ENCODE results near the gene POU6F2.

DNA sequence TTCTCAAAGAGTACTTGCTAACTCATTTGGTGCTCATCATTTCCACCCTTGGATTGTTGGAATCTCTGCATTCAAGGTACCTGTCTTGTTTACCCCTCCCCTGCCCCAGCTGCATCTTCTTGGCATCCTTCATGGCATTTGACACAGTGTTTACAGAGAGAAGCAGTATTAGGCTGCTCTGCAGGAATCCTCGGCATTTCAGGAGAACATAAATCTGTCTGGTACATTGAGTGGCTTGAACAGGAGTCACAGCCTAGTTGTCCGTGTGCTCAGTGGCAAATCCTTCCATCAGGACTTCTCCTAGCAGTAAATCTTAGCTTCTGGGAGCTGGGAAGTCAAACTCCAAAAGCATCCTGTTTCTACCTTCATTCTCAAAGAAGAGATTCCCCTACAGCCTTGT, 451.7 kb downstream of the POU6F2 start:
- TF ChIP-seq, protein P1, sequence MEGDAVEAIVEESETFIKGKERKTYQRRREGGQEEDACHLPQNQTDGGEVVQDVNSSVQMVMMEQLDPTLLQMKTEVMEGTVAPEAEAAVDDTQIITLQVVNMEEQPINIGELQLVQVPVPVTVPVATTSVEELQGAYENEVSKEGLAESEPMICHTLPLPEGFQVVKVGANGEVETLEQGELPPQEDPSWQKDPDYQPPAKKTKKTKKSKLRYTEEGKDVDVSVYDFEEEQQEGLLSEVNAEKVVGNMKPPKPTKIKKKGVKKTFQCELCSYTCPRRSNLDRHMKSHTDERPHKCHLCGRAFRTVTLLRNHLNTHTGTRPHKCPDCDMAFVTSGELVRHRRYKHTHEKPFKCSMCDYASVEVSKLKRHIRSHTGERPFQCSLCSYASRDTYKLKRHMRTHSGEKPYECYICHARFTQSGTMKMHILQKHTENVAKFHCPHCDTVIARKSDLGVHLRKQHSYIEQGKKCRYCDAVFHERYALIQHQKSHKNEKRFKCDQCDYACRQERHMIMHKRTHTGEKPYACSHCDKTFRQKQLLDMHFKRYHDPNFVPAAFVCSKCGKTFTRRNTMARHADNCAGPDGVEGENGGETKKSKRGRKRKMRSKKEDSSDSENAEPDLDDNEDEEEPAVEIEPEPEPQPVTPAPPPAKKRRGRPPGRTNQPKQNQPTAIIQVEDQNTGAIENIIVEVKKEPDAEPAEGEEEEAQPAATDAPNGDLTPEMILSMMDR (IDR thresholded peaks at IDR 0.05), result no peak
- TF ChIP-seq POLR2A (IDR thresholded peaks at IDR 0.05), result no peak
- TF ChIP-seq POLR2AphosphoS5 (IDR thresholded peaks at IDR 0.05), result no peak

Data from breast epithelium (tissue), 3 donors.